GM21515 (cell line): ENCODE results near the gene CDKL5.
"Not testable (repeated sequence)": the region's sequence is repeated elsewhere in the genome, so short reads cannot be mapped to it uniquely, and the experiment has no call there.

Experiments used
- ATAC-seq: cut with Tn5 transposase; IDR thresholded peaks from one replicate; pipeline ENCODE4 v1.9.1; 2021; ENCODE audit not compliant: unreplicated experiment

CDKL5 gene

DNA sequence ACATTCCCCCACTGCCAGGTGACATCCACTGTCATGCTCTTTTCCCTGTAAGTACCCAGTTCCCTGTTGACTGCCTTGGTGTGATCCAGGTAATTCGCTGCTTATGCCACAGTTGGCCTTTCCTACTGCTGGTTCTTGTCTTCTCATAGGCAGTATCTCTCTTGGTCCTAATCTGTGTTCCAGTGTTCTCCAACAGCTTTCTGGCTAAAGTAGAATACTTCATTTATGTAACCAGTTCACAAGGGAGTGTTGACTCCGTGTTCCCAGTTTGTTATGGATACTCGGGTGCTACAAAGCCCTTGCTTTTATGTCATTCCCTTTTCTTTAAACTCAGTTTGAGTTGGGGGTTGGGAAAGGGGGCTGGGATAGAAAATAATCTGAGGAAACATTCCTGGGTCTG, 148.1 kb downstream of the CDKL5 start:
- no peak for ATAC-seq

DNA sequence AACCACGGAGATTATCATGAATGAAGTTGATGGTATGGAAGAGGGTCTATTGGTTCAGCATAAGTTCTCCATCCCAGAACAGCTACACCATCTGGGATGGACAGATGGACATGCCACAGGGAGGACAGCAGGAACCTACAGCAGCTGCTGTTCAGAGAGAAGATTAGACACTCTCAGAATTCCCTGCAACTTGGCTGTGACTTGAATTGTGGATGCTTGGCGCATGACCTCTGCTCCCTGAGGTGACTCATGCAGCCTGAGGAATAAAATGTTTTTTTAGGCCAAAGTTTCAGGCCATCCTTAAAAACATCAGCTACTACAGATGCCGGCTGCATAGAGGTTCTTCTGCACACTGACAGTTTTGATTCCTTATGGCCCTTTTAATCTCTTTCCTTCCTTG, 149.2 kb downstream of the CDKL5 start:
- ATAC-seq = no peak

DNA sequence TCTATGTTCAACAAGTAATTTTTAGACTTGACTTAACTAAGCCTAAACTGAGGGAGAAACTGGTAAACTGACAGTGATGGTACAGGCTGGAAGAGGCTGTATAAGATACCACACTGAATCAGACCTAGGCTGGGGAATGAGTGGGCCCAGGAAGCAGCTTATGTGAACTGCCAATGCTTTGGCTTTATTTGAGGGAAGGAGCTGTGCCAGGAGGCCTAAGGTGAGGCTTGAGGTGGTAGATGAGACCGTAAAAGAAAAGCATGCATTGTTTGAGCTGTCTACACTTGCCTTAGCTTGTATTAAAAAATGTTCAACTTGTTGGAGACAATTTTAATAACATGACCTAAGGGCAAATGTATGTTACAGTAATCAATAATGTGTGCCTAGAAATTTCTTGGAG, 150.3 kb downstream of the CDKL5 start:
- ATAC-seq = no peak

DNA sequence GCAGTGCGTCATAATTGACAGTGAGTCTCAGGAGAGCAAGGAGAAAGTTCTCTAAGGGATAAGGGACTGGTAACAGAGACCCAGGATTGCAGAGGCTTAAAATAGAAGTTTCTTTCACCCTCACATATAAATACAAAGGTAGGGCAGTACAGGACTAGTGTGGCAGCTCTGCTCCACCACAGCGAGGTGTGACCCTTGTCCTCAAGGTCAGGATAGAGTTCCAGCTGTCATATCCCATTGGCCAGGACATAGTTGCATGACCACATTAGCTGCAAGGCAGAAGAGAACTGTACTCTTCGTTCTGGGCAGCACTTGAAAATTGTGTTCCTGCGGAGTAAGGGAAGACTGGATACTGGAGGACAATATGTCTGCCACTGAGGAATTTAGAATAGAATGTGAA, 152.0 kb downstream of the CDKL5 start:
- no peak for ATAC-seq

DNA sequence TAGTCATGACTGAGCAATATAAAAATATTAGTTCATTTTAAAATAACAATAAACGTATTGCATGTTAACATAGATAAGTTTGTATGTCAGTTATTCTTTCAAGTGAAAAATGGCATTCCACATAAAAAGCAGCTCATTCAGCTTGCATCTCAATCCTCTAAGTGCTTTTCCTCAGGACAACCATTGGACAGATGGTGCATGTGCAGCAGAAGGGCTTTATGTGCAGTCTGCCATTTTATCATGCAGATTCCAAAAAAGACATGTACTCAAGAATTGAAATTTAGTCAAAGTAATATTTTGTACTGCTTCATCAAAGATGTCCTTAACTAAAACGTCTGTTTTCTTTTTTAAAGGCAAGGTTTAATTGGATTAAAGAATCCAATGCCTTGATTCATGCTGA, 153.1 kb downstream of the CDKL5 start:
- no peak for ATAC-seq

DNA sequence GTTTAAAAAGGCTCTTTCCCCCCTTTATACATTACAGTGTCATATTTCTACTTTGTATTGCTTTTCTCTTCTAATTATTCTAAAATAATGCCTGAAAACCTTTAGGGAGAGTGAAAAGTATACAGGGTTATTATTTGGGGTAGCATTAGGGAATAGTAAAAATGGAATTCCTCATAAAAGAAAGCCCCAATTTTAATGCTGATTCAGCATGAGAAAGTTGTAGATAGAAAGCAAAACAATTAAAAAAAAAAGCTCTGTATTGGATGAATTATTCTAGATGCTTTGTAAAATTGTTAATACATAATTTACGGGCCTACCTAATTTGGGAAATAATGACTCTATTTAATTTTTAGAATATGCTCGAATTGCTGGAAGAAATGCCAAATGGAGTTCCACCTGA, 154.1 kb downstream of the CDKL5 start:
- ATAC-seq = no peak

DNA sequence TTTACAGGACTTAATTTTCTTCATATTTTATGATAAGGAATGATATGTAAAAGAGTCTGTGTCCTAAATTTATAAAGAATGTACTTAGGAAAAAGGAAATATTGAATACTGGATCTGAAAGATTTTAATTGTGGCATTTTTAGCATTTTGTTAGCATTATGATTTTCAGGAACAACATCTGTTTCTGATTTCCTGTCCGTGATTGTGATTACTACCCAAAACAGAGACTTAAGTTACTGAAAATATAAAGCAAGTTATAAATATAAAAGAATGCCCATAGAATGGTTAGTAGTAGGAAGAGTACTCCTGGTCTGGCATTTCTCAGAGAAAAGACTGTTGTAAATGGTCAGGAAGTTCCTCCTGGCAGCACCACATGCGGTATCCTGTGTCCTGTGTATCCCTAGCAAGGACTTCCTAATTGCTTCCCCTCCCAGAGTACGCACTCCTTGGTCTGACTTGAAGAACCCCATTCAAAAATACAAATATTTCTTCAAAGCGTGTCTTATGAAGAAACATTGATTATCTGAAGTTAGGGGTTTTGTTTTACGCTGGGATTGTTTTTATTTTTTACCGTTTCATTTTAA, 157.6 kb downstream of the CDKL5 start:
- no peak for ATAC-seq

DNA sequence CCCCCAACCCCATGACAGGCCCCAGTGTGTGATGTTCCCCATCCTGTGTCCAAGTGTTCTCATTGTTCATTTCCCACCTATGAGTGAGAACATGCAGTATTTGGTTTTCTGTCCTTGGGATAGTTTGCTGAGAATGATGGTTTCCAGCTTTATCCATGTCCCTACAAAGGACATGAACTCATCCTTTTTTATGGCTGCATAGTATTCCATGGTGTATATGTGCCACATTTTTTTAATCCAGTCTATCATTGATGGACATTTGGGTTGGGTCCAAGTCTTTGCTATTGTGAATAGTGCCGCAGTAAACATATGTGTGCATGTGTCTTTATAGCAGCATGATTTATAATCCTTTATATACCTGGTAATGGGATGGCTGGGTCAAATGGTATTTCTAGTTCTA, 163.9 kb downstream of the CDKL5 start:
- not testable (repeated sequence) for ATAC-seq

DNA sequence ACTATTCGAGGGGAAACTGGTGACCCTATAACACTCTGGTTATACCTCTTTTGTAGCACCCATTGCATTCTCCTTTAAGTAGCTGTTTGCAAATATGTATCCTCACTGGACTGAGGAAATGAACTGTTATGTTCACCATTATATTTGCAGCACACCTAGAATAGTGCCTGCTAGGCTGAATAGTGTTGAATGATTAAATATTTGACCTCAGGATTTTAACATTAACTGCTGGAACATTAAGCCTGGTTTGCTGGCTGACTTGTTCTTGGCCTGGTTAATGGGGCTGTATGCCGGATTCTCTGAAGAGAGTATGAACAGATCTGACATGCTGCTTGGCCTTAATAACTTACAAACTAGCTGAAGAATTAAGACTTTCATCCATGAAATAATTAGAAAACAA, 166.4 kb downstream of the CDKL5 start:
- no peak for ATAC-seq

DNA sequence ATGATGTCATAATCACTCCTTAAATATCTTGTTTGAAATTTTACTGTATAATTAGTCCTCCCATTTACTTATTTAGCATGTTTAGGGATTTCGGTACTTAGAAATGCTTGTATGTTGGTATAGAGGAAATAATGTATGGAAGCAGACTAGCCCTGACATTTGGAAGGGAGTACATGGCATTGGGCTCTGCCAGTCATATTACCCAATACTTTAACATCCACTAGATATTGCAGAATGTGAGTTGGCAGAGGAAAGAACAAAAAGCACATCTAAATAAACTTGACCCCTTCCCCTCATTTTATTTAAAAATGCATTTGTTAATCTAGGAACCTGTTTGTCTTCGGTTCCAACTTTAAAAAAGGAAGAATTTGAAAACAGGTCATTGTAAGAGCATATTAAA, 168.7 kb downstream of the CDKL5 start:
- ATAC-seq = no peak

DNA sequence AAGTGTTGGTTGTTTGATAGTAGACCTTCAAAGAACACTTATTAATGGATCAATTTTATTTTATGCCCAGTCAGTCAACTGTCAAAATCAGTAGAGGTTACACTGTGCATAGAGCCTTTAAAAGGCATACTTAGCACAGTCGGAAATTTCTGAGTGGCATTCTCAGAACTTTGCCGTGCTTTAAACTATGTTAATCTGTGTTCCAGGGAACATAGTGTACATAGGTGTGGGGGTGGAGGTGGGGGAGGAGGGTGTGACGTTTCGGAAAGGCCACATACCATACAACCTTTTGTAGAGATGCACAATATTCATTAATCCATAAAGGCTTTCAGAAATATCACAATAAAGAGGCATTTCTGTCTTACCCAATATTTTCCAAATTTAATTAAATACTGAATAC, 170.7 kb downstream of the CDKL5 start:
- no peak for ATAC-seq

DNA sequence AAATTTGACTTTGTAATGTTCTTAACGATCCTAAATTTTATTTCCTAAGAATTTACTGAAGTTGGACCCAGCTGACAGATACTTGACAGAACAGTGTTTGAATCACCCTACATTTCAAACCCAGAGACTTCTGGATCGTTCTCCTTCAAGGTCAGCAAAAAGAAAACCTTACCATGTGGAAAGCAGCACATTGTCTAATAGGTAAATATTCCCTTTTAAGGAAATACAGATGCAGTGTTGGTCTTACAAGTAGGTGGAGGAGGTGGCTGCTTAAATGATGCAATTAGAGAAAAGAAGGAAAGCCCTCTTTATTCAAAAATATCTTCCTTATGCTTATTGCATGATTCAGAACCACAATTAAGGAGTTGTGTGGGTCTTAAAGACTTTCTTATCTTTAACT, 173.0 kb downstream of the CDKL5 start:
- ATAC-seq = no peak

DNA sequence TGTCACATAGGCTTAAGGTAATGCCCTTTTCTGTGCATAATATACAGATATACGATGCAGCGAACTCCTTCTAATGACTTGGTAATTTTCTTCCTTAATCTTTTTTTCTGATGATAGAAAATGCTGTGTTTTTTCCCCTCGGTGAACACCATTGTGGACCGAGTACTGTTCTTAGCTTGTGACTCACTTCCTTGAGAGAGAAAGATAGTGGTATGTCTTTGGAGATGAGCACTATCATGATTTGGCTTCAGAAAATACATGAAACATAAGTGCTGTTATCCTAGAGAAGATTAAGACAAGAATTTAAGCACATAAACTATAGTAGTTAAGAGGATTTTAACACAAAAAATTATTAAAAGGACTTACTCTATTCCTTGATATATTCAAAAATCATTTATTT, 182.6 kb downstream of the CDKL5 start:
- ATAC-seq = no peak

DNA sequence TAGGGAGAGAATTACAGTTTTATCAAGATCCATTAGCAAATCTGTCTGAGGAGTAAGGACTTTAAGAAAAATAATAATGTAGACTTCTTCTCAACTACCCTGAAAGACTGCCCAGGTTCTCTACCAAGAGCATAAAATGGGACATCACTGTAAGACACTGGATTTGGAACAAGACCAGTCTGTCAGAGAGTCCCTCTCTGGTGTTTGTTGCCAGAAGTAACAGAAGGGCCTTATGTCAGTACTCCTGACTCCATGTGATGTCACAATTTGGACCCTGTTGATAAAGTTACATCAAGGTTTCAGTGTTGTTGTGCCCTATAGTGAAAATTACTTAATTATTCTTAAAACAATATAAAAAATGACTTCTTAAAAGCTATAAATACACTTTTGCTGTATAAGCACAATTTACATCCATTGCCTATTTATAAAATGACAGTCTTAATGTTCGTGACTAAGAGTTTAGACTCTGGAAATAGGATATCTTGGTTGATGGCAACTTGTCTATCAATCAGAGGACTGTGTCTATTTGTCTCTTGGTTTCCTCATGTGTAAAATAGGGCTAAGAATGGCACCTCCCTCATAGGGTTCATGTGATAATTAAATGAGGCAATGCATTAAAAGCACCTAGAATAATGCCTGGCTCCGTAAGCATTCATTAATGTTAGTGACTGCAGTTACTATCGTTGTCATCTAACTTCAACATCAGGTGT, 188.7 kb downstream of the CDKL5 start:
- no peak for ATAC-seq

DNA sequence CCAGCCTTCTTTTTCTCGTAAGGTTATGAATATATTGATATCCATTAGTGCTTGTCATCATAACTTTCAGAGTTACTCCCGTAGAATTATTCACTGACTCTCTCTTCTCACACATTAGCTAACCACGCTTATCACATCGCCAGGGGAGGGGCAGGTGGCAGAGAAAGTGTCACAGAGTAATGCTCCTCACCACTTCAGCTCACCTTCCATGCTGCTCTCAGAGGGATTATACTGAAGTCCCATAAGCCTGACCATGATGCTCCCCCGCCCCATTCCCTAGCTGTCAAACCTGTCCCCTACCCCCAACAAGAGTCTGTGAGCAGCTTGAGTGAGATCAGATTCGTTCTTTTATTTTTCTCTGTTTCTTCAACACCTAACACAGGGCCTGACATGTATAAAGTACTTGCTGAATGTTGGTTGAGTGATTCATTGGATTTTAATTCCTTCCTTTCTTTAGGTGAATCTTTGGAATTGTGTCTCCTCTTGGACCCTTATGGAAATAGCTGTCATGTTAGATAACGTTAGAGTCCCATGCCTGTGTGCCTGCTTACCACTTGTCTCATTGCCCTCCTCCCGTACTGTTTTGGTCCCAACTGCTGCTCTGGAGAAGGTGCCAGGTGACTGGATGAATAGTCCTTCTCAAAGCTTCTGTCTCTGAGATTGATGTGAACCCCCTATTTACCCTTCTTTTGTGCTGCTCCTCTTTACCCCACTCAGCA, 191.4 kb downstream of the CDKL5 start:
- ATAC-seq = no peak

DNA sequence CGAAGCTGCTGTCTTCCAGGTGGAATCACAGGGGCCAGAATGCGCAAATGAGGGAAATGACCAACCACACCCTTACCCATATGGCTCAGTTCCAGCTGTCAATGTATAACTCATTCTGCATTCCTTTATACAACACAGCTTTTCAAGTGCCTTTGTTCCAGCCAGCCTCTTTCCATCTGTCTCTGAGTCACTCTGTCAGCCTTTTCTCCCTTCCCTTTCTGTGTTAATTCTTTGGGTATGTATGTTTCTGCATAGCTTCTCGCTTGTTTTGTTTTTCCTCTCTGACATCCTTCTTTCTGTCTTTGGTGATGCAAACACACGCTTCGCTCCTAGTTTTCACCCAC, 192.0 kb downstream of the CDKL5 start:
- ATAC-seq = no peak

DNA sequence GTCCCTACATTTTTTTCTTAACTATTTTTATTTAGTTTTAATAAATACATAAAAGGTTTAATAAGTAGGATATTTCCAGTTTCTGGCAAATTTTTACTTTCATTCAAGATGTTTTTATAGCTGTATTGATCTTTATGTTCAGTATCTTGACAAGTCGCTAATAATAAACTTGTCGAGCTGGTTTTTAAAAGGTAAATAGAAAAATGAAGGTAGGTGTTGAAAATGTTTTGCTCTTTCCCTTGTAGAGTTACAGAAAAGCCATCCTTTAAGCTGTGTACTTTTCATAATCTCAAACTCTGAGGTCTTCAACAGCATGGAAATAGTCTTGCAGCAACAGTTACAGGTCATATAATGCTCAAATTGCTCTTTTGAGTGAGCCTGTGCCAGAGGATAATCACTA, 193.9 kb downstream of the CDKL5 start:
- no peak for ATAC-seq

DNA sequence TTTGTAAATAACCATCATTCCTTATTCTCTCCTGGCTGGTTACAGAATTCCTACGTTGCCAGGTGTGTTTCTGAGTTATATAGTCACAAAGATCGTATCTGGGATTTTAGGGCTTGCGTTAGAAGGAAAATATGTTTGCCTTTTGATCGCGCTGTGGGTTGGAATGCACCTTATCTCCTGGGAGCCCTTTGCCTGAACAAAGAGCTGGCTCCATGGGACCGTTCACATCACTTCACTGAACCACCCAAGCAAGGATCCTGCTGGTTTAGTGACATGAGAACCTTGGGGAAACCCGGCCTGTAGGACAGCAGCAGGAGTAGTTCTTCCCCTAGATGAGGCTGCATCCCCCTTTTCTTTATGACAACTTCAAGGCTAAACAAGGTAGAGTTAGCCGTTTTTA, 194.9 kb downstream of the CDKL5 start:
- no peak for ATAC-seq

DNA sequence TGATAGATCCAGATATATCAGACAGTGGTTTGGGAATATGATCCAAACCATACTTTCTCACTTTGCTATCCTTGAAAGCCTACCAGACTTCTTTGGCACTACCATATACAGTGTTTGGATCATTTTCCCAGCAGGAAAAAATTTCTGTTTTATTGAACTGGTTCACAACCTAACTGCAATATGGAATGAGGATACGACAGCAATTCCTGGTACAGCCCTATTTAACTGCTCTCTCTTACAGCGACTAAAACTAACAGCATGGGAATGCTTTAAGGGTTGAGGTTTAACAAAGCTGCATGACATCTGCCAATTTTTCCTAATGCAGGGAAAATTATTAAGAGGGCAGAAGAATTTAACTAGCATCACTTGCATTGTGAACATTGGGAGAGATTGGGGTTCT, 199.2 kb downstream of the CDKL5 start:
- no peak for ATAC-seq

DNA sequence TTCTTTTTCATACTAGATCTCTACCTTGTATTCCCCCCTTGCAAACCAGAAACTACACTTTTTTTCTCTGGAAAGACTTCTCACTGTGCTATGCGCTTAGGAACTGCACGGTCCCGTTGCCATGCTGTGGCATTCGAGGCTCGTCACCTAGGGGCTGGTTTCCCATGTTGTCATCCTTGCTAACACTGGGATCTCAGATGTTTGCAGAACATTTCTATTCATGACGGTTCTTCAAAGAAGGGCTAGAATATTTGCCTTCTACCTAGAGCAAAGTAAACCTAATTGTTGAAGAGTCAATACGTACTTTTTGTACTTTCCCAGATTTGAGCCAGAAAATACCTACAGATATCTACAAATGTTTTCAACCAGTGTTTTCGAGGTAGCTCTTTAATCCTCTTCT, 205.5 kb downstream of the CDKL5 start:
- no peak for ATAC-seq

DNA sequence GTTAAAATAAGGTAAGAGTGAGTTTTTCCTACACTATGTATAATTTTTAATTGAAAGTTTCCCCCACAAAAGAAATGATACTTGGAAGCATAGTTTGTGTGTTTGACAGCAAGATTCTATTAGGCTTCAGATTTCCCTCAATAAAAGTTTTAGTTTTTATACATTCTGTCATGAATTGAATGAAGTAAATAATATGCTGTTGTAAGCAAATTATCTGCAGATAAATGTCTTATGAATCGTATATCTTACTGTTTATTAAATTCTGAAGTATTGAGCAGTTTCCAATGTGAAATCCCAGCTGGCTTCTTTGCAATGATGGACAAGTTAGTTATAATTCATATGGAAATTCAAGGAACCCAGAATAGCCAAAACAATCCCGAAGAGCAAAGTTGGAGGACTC, 213.0 kb downstream of the CDKL5 start:
- no peak for ATAC-seq

DNA sequence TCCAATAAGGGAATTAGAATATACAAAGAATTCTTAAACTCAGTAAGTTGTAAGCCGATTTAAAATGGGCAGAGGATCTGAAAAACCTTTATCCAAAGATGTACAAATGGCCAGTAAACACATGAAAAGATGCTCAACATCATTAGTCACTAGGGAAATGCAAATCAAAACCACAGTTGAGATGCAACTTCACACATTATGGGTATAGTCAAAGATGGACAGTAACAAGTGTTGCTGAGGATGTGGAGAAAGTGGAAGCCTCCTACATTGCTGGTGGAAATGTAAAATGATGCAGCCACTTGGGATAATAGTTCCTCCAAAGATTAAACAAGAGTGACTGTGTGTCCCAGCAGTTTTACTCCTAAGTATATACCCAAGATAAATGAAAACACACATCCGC, 213.9 kb downstream of the CDKL5 start:
- ATAC-seq = no peak

DNA sequence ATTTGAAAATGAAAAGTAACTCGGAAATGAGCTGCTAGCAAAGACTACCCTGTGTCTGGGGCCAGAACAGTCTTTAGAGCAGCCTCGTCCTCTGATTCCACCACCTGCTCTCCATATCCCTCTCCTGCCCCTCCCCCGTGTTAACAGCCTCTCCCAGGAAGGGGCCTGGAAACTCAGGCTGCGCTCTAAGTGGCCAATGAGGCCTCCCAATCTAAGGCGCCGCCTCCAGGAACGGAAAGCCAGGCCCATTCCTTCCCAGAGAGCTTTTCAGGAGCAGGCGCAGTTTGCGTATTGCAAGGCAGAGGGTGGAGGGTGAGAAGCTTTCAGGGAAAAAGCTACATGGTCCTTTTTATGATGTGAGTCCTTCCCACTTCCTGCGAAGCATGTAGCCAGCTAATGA, 215.3 kb downstream of the CDKL5 start:
- ATAC-seq = no peak
